Mesendoderm (in vitro differentiated cells): ENCODE results near the gene EXOC7.
"Not testable (repeated sequence)": the region's sequence is repeated elsewhere in the genome, so short reads cannot be mapped to it uniquely, and the experiment has no call there.

Experiments
- DNase-seq: peaks from one replicate; pipeline ENCODE4 v3.0.0; 2013
- H2AK5ac ChIP-seq: 2 replicates; pipeline ENCODE4 v1.6.1; 2013; ENCODE audit warnings: low read length, inconsistent platforms
- H2BK120ac ChIP-seq: 2 replicates; pipeline ENCODE4 v1.6.1; 2013; ENCODE audit warnings: low read depth, mild to moderate bottlenecking, low read length, moderate library complexity, mixed read lengths
- H2BK15ac ChIP-seq: replicated peaks from 2 replicates; pipeline ENCODE4 v1.6.1; 2013; ENCODE audit warnings: low read depth, mild to moderate bottlenecking, moderate library complexity
- H2BK5ac ChIP-seq: 2 replicates; pipeline ENCODE4 v1.6.1; 2013; ENCODE audit warnings: low read length, inconsistent platforms
- H3K18ac ChIP-seq: 2 replicates; pipeline ENCODE4 v1.6.1; 2013; ENCODE audit warnings: mild to moderate bottlenecking, low read length, mixed read lengths
- H3K23ac ChIP-seq: one replicate; pipeline ENCODE4 v1.6.1; 2013; ENCODE audit warnings: low read length
- H3K27ac ChIP-seq: 2 replicates; pipeline ENCODE4 v1.5.1; 2013; ENCODE audit warnings: low read depth, mild to moderate bottlenecking, inconsistent platforms, low read length, moderate library complexity
- H3K27me3 ChIP-seq: 2 replicates; pipeline ENCODE4 v1.6.1; 2013; ENCODE audit warnings: low read length, control low read depth, mild to moderate bottlenecking, inconsistent platforms; ENCODE audit not compliant: insufficient read depth, poor library complexity
- H3K36me3 ChIP-seq: 2 replicates; pipeline ENCODE4 v1.6.1; 2013; ENCODE audit warnings: low read length, inconsistent platforms; ENCODE audit not compliant: control insufficient read depth, insufficient read depth
- H3K4ac ChIP-seq: one replicate; pipeline ENCODE4 v1.6.1; 2013; ENCODE audit warnings: low read depth, mild to moderate bottlenecking, low read length, moderate library complexity
- H3K4me1 ChIP-seq: 2 replicates; pipeline ENCODE4 v1.6.1; 2013; ENCODE audit warnings: low read depth, low read length, inconsistent platforms; ENCODE audit not compliant: control insufficient read depth
- H3K4me2 ChIP-seq: 2 replicates; pipeline ENCODE4 v1.6.1; 2013; ENCODE audit warnings: low read length
- H3K4me3 ChIP-seq: 2 replicates; pipeline ENCODE4 v1.5.1; 2013; ENCODE audit warnings: mild to moderate bottlenecking, low read length
- H3K56ac ChIP-seq: one replicate; pipeline ENCODE4 v1.6.1; 2013; ENCODE audit warnings: low read length
- H3K79me1 ChIP-seq: 2 replicates; pipeline ENCODE4 v1.6.1; 2013; ENCODE audit warnings: low read length, inconsistent platforms
- H3K79me2 ChIP-seq: 2 replicates; pipeline ENCODE4 v1.6.1; 2013; ENCODE audit warnings: mild to moderate bottlenecking, low read length; ENCODE audit not compliant: control insufficient read depth, insufficient read depth
- H3K9ac ChIP-seq: 2 replicates; pipeline ENCODE4 v1.6.1; 2013; ENCODE audit warnings: low read length, inconsistent platforms
- H4K5ac ChIP-seq: one replicate; pipeline ENCODE4 v1.6.1; 2013; ENCODE audit warnings: low read length
- H4K8ac ChIP-seq: one replicate; pipeline ENCODE4 v1.6.1; 2013; ENCODE audit warnings: low read depth, mild to moderate bottlenecking, control low read depth, low read length, moderate library complexity
- WGBS: extraction: QIAGEN DNeasy Blood & Tissue Kit; methylation state at CpG from one replicate; pipeline ENCODE4 v1.1.7; 2013; ENCODE audit warnings: low lambda C conversion rate, missing lambda C conversion rate; ENCODE audit not compliant: insufficient coverage; ENCODE audit errors: extremely low coverage; 5-methylcytosine and 5-hydroxymethylcytosine counted together

Gene EXOC7

DNA sequence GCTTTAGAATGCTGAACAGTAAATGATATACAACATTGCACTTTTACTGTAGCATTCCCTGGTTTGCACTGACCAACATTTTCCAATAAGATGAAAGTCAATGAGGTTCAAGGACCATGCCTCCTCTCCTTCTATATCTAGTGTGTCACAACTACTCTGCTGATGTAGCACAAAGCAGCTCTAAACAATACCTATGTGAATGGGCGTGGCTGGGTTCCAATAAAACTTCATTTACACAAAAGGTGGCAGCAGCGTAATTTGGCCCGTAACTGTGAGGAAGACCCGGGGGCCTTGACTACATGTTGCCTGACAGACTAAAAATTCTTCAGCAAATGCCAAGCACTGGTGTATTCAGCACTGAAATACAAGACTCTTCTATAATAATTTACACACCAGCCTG lies 37.8 kb downstream of the EXOC7 start:
- H3K27ac ChIP-seq = no peak overlapping the region
- no peak for DNase-seq
- H3K27me3 ChIP-seq = no peaks in the 10 kb centered on the region
- no CpG with 5 or more reads among the region's 4 CpGs for WGBS
- H3K36me3 ChIP-seq = peaks cover 20% of the 10 kb centered on the region
- no peak overlapping the region for H2BK5ac ChIP-seq
- H2BK15ac ChIP-seq = no peak overlapping the region
- H3K4me3 ChIP-seq = no peak overlapping the region
- peaks cover under 1% of the 10 kb centered on the region for H3K4me1 ChIP-seq
- no peak overlapping the region for H3K9ac ChIP-seq
- H3K23ac ChIP-seq = no peak overlapping the region
- no peak overlapping the region for H3K4me2 ChIP-seq
- H4K8ac ChIP-seq = no peak overlapping the region
- H3K4ac ChIP-seq = no peak overlapping the region
- no peak overlapping the region for H2BK120ac ChIP-seq
- H3K79me2 ChIP-seq = peaks cover 6% of the 10 kb centered on the region
- H3K56ac ChIP-seq = no peak overlapping the region
- peaks cover 2% of the 10 kb centered on the region for H3K79me1 ChIP-seq
- no peak overlapping the region for H4K5ac ChIP-seq
- H2AK5ac ChIP-seq = no peak overlapping the region
- no peak overlapping the region for H3K18ac ChIP-seq

DNA sequence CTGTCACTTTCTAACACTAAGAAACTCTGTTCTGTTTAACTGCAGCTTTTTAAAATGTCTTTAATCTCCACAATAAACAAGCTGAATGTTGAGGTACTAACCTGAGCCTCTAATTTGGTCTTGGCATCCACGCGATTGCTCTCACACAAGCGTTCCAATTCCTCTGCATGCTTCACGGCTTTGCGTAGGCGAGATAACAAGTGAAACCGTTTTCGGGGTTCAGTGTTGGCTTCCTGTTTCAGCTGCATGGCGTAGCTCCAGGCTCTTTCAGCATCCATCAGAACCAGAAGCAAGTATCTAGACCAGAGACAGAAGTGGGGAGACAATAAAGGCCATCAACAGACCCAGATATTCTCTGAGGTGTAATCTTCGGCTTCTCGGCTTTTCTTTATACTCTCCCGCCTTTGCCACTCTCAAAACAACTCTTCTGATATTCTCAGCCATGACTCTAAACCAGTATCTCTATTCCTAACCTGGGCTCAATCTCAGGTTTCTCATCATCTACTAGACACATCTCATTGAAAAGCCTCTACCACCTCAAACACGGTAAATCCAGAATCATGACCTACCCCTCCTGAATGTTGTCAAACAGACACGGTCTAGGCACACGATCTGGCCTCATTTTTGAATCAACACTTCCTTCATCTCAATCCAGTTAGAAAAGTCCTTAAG lies 39.6 kb downstream of the EXOC7 start:
- Histone ChIP-seq H3K9ac (no peak overlapping the region), H3K27me3 (no peaks in the 10 kb centered on the region), H3K18ac (no peak overlapping the region), H3K4me2 (no peak overlapping the region), H3K56ac (no peak overlapping the region), H3K36me3 (peaks cover 23% of the 10 kb centered on the region), H3K4me1 (no peaks in the 10 kb centered on the region), H3K4me3 (no peak overlapping the region), H3K79me2 (no peaks in the 10 kb centered on the region), H2BK15ac (no peak overlapping the region), H2AK5ac (no peak overlapping the region), H3K79me1 (no peaks in the 10 kb centered on the region), H3K4ac (no peak overlapping the region), H4K5ac (no peak overlapping the region), H4K8ac (no peak overlapping the region), H3K23ac (no peak overlapping the region), H3K27ac (no peak overlapping the region), H2BK120ac (no peak overlapping the region), H2BK5ac (no peak overlapping the region)
- no peak for DNase-seq
- no CpG with 5 or more reads among the region's 15 CpGs for WGBS

- WGBS = no CpG with 5 or more reads among the region's 6 CpGs
- H3K9ac ChIP-seq, H3K4me2 ChIP-seq, DNase-seq, H3K23ac ChIP-seq, H3K56ac ChIP-seq, H2BK5ac ChIP-seq, H3K27me3 ChIP-seq, H3K27ac ChIP-seq, H4K8ac ChIP-seq, H2BK15ac ChIP-seq, H3K4me1 ChIP-seq, H3K79me2 ChIP-seq, H2BK120ac ChIP-seq, H3K4ac ChIP-seq, H2AK5ac ChIP-seq, H3K4me3 ChIP-seq, H3K18ac ChIP-seq, H3K79me1 ChIP-seq, H4K5ac ChIP-seq: not testable (repeated sequence)
- H3K36me3 ChIP-seq = peaks cover 16% of the 10 kb centered on the region
Measured at GRCh38 chr17:76058264-76058663, 45.3 kb downstream of the EXOC7 start.

GRCh38 chr17:76056882-76057281 lies 46.7 kb downstream of the EXOC7 start:
- H2BK15ac ChIP-seq = no peak overlapping the region
- H3K79me1 ChIP-seq = no peaks in the 10 kb centered on the region
- no peak overlapping the region for H2AK5ac ChIP-seq
- WGBS = 100% methylated on average over 1 of the region's 3 CpGs
- H3K56ac ChIP-seq = no peak overlapping the region
- peaks cover 16% of the 10 kb centered on the region for H3K36me3 ChIP-seq
- H3K4me3 ChIP-seq = no peak overlapping the region
- H3K79me2 ChIP-seq = no peaks in the 10 kb centered on the region
- no peak overlapping the region for H3K4me2 ChIP-seq
- H2BK120ac ChIP-seq = no peak overlapping the region
- no peak overlapping the region for H3K4ac ChIP-seq
- H3K9ac ChIP-seq = no peak overlapping the region
- H3K18ac ChIP-seq = no peak overlapping the region
- H4K5ac ChIP-seq = no peak overlapping the region
- no peak overlapping the region for H3K27ac ChIP-seq
- no peak for DNase-seq
- no peak overlapping the region for H4K8ac ChIP-seq
- no peaks in the 10 kb centered on the region for H3K27me3 ChIP-seq
- no peaks in the 10 kb centered on the region for H3K4me1 ChIP-seq
- no peak overlapping the region for H2BK5ac ChIP-seq
- H3K23ac ChIP-seq = no peak overlapping the region

DNA sequence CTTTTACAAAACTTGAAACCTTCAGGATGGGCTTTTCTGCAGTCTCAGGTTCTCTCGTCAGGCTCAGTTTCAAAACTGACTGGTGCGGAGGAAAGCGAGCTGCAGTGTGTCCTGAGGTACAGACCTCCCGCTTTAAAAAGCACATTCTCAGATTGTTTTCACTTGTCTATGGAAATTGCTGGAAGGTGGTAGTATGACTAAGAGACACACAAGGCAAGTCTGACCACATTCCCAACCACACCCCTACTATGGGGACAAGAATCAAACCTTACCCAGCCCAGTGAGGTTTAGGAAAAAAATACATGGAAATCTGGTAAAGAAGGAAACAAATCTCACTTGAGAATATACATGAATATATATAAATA lies 49.5 kb downstream of the EXOC7 start:
- Histone ChIP-seq H3K79me2 (no peaks in the 10 kb centered on the region), H2BK5ac (no peak overlapping the region), H2BK15ac (no peak overlapping the region), H3K4ac (no peak overlapping the region), H3K56ac (no peak overlapping the region), H3K4me3 (no peak overlapping the region), H3K9ac (no peak overlapping the region), H3K23ac (no peak overlapping the region), H3K4me2 (no peak overlapping the region), H2AK5ac (no peak overlapping the region), H4K5ac (no peak overlapping the region), H3K27ac (no peak overlapping the region), H3K36me3 (peaks cover 17% of the 10 kb centered on the region), H3K4me1 (no peaks in the 10 kb centered on the region), H4K8ac (no peak overlapping the region), H3K27me3 (no peaks in the 10 kb centered on the region), H2BK120ac (no peak overlapping the region), H3K79me1 (no peaks in the 10 kb centered on the region), H3K18ac (no peak overlapping the region)
- WGBS = no CpG with 5 or more reads among the region's 4 CpGs
- no peak for DNase-seq
